IMR-90 (cell line): ENCODE data around the gene TSPAN33. TPM values are rescaled to one million over a fixed set of nuclear protein-coding genes. Genes with fewer than 3 reads are reported as not detected.
A peak's percentile ranks its signal among the peaks of the same experiment; 100 is the strongest.

Experiments used
- ATAC-seq: fragments of 200-7000 bp; cut with Tn5 transposase; 2 replicates; pipeline ENCODE4 v1.9.1; 2020; ENCODE audit warnings: low read depth, mild to moderate bottlenecking, moderate library complexity
- BruUV-seq: library from RNA; stranded (reverse); fragments of 400-500 nt; replicated peaks from 2 replicates; lab custom pipeline; 2021; lab: Mats Ljungman, UMichigan
- CTCF ChIA-PET: fragments of 300-600 bp; formaldehyde crosslinking; extraction: SDS; loops from one replicate; lab custom pipeline; 2021; ENCODE audit warnings: antibody characterized with exemption; lab: Yijun Ruan, JAX
- POLR2A ChIA-PET: fragments of 300-600 bp; sonication (Branson Sonifier 250); formaldehyde crosslinking; loops from one replicate; lab custom pipeline; 2022; ENCODE audit warnings: antibody characterized with exemption; ENCODE audit not compliant: unreplicated experiment; lab: Charles Lee
- DNase-seq: peaks from one replicate; pipeline ENCODE4 v3.0.0; 2013
- H2AFZ ChIP-seq: replicated peaks from 2 replicates; pipeline ENCODE3; 2013; ENCODE audit warnings: low read length, mild to moderate bottlenecking; ENCODE audit not compliant: poor library complexity
- H2AK5ac ChIP-seq: 2 replicates; pipeline ENCODE4 v1.6.1; 2013; ENCODE audit warnings: low read depth, low read length, inconsistent platforms
- H2AK9ac ChIP-seq: replicated peaks from 2 replicates; pipeline ENCODE3; 2013; ENCODE audit warnings: mild to moderate bottlenecking, low read depth, low read length, moderate library complexity; ENCODE audit not compliant: poor library complexity
- H2BK120ac ChIP-seq: 2 replicates; pipeline ENCODE4 v1.6.1; 2013; ENCODE audit warnings: low read depth, low read length, inconsistent platforms
- H2BK15ac ChIP-seq: 3 replicates; pipeline ENCODE4 v1.6.1; 2013; ENCODE audit warnings: low read depth, low read length, inconsistent platforms
- H2BK20ac ChIP-seq: 2 replicates; pipeline ENCODE4 v1.6.1; 2013; ENCODE audit warnings: low read depth, mild to moderate bottlenecking, inconsistent platforms, low read length, moderate library complexity
- H2BK5ac ChIP-seq: 2 replicates; pipeline ENCODE4 v1.6.1; 2013; ENCODE audit warnings: mild to moderate bottlenecking, low read depth, low read length, inconsistent platforms; ENCODE audit not compliant: poor library complexity, severe bottlenecking
- H3K14ac ChIP-seq: replicated peaks from 2 replicates; pipeline ENCODE4 v1.6.1; 2013; ENCODE audit warnings: low read depth, low read length, inconsistent platforms
- H3K18ac ChIP-seq: 2 replicates; pipeline ENCODE4 v1.6.1; 2013; ENCODE audit warnings: low read depth, low read length, control low read depth
- H3K23ac ChIP-seq: 2 replicates; pipeline ENCODE4 v1.6.1; 2013; ENCODE audit warnings: low read depth, low read length, inconsistent platforms
- H3K27ac ChIP-seq: 2 replicates; pipeline ENCODE4 v1.5.1; 2013; ENCODE audit warnings: mild to moderate bottlenecking, control low read depth, low read length; ENCODE audit not compliant: insufficient read depth
- H3K27me3 ChIP-seq: 2 replicates; pipeline ENCODE4 v1.6.1; 2013; ENCODE audit warnings: low read length; ENCODE audit not compliant: control insufficient read depth, insufficient read depth
- H3K36me3 ChIP-seq: 2 replicates; pipeline ENCODE4 v1.6.1; 2013; ENCODE audit warnings: low read length, mixed read lengths; ENCODE audit not compliant: control insufficient read depth, insufficient read depth
- H3K4ac ChIP-seq: 2 replicates; pipeline ENCODE4 v1.6.1; 2013; ENCODE audit warnings: low read depth, low read length, inconsistent platforms
- H3K4me1 ChIP-seq: 2 replicates; pipeline ENCODE4 v1.6.1; 2013; ENCODE audit warnings: low read length, mixed read lengths; ENCODE audit not compliant: control insufficient read depth, insufficient read depth
- H3K4me2 ChIP-seq: 2 replicates; pipeline ENCODE4 v1.6.1; 2013; ENCODE audit warnings: low read depth, mild to moderate bottlenecking, control low read depth, low read length, moderate library complexity
- H3K4me3 ChIP-seq: 2 replicates; pipeline ENCODE4 v1.5.1; 2013; ENCODE audit warnings: low read depth, mild to moderate bottlenecking, control low read depth, low read length, moderate library complexity; ENCODE audit not compliant: insufficient read depth
- H3K56ac ChIP-seq: 2 replicates; pipeline ENCODE4 v1.6.1; 2013; ENCODE audit warnings: low read length, inconsistent platforms; ENCODE audit not compliant: insufficient read depth; ENCODE audit errors: extremely low read depth
- H3K79me1 ChIP-seq, 2 experiments: 2 replicates each; pipeline ENCODE4 v1.6.1; 2013; ENCODE audit warnings: low read length in 2 of 2, inconsistent platforms in 1 of 2, low read depth in 1 of 2
- H3K9ac ChIP-seq: 2 replicates; pipeline ENCODE4 v1.6.1; 2013; ENCODE audit warnings: low read depth, low read length, control low read depth
- H3K9me1 ChIP-seq: 2 replicates; pipeline ENCODE4 v1.6.1; 2013; ENCODE audit warnings: low read length, inconsistent platforms; ENCODE audit not compliant: insufficient read depth
- H3K9me3 ChIP-seq: 2 replicates; pipeline ENCODE4 v1.6.1; 2013; ENCODE audit warnings: low read length; ENCODE audit not compliant: control insufficient read depth, insufficient read depth
- H4K20me1 ChIP-seq: 2 replicates; pipeline ENCODE4 v1.6.1; 2013; ENCODE audit warnings: low read length, inconsistent platforms; ENCODE audit not compliant: insufficient read depth
- H4K5ac ChIP-seq: 2 replicates; pipeline ENCODE4 v1.6.1; 2013; ENCODE audit warnings: mild to moderate bottlenecking, low read depth, low read length, control low read depth
- H4K8ac ChIP-seq, 2 experiments: 2 replicates each; pipeline ENCODE4 v1.6.1; 2013; ENCODE audit warnings: low read depth in 2 of 2, low read length in 2 of 2, control low read depth in 1 of 2, inconsistent platforms in 1 of 2
- H4K91ac ChIP-seq: 2 replicates; pipeline ENCODE4 v1.6.1; 2013; ENCODE audit warnings: low read depth, low read length, inconsistent platforms; ENCODE audit not compliant: insufficient read depth
- BHLHE40 ChIP-seq: fragments of 150-350 bp; IDR thresholded peaks from 2 replicates; pipeline ENCODE4 v1.6.1; 2016; ENCODE audit warnings: mild to moderate bottlenecking, low read depth, low read length
- CTCF ChIP-seq: conservative IDR thresholded peaks from 2 replicates; pipeline ENCODE4 v1.5.1; 2012; ENCODE audit warnings: mild to moderate bottlenecking, low read depth, low read length, improper control_type of control experiment
- FOS ChIP-seq: fragments of 150-350 bp; IDR thresholded peaks from 2 replicates; pipeline ENCODE4 v1.6.1; 2016; ENCODE audit warnings: low read depth, low read length
- RAD21 ChIP-seq: IDR thresholded peaks from 2 replicates; pipeline ENCODE4 v1.6.1; 2012; ENCODE audit warnings: low read length, improper control_type of control experiment
- SMC3 ChIP-seq: fragments of 150-350 bp; IDR thresholded peaks from 2 replicates; pipeline ENCODE4 v1.6.1; 2016; ENCODE audit warnings: low read depth, mild to moderate bottlenecking, antibody characterized with exemption, low read length, moderate library complexity
- WGBS, 2 experiments: methylation state at CpG; one replicate each; pipeline versions ENCODE4 v1.1.5 to v1.1.7; 2013; ENCODE audit warnings: missing lambda C conversion rate in 2 of 2; ENCODE audit not compliant: insufficient read length in 1 of 2; ENCODE audit errors: extremely low coverage in 2 of 2; 5-methylcytosine and 5-hydroxymethylcytosine counted together
- dilution Hi-C: fragments of 300-500 bp; cut with HindIII; formaldehyde crosslinking; loops from one replicate; pipeline ENCODE4 v1.14.3; 2018; ENCODE audit warnings: low sequenced_read_pairs; ENCODE audit not compliant: unreplicated experiment
- in situ Hi-C: fragments of 300-500 bp; cut with MboI; formaldehyde crosslinking; loops from 3 replicates; pipeline ENCODE4 v1.14.3; 2019; ENCODE audit warnings: low sequenced_read_pairs, inconsistent platforms, mixed read lengths
- intact Hi-C: fragments of 100-400 bp; cut with micrococcal nuclease; formaldehyde crosslinking; loops from 2 replicates; pipeline ENCODE4 v1.10.0; 2022
- polyA plus RNA-seq, 3 experiments: library from polyadenylated mRNA; depleted of rRNA; stranded (reverse); fragments of >200 nt; gene quantifications; 2 replicates each; pipeline ENCODE4 v1.2.3, GENCODE V29; 2012; ENCODE audit warnings: low replicate concordance in 1 of 3
- total RNA-seq: library from RNA; depleted of rRNA; stranded (reverse); fragments of >200 nt; gene quantifications from 2 replicates; pipeline ENCODE4 v1.2.3, GENCODE V29; 2012

Gene TSPAN33
- total and polyA plus RNA-seq, 2 of the 4 experiments (the other 2 are of a cell fraction), result 0.17 to 0.36 TPM

GRCh38 chr7:129210256-129210988 is 65.9 kb downstream of the TSPAN33 start:
- no peak overlapping the region for H3K4me3 ChIP-seq
- H3K14ac ChIP-seq, result no peak overlapping the region
- no peaks in the 10 kb centered on the region for H3K4me1 ChIP-seq
- H3K23ac ChIP-seq, result no peak overlapping the region
- H3K36me3 ChIP-seq, result peaks cover 53% of the 10 kb centered on the region
- in situ Hi-C loops (loop anchor here (10.0 kb wide), 1 partner anchor 434 kb away; no protein-coding TSS in a partner anchor), intact Hi-C loops (loop anchor here (1.0 kb wide), 1 partner anchor 46 kb away; no protein-coding TSS in a partner anchor), dilution Hi-C loops (no loop called here)
- H2BK5ac ChIP-seq, result no peak overlapping the region
- ChIA-PET POLR2A (no interaction called here), CTCF (interaction anchor here (0.6 to 1.2 kb wide), 8 partner anchors 9 to 262 kb away, joined by 3 to 5 read pairs (median 3); no protein-coding TSS in a partner anchor)
- H3K4ac ChIP-seq, result no peak overlapping the region
- ATAC-seq (peak; percentile 94), DNase-seq (peak; percentile 44)
- H3K56ac ChIP-seq, result no peak overlapping the region
- no peaks in the 10 kb centered on the region for H3K9me3 ChIP-seq
- TF ChIP-seq RAD21, result peak; percentile 82
- no peak for TF ChIP-seq FOS
- peak; percentile 81 for TF ChIP-seq CTCF
- TF ChIP-seq BHLHE40, result no peak
- TF ChIP-seq SMC3, result peak; percentile 79
- H2BK120ac ChIP-seq, result no peak overlapping the region
- H2AK5ac ChIP-seq, result no peak overlapping the region
- H4K5ac ChIP-seq, result no peak overlapping the region
- no peaks in the 10 kb centered on the region for H3K27me3 ChIP-seq
- no peak overlapping the region for H3K4me2 ChIP-seq
- no peak overlapping the region for H3K9ac ChIP-seq
- peak overlapping the region; percentile 69 for H2AFZ ChIP-seq
- no peak overlapping the region for H4K8ac ChIP-seq
- H2BK20ac ChIP-seq, result no peak overlapping the region
- WGBS, 2 experiments, result 67% methylated on average over 7 of the region's 16 CpGs; no CpG with 5 or more reads in 1 of the 2 experiments
- no TSS peak for BruUV-seq
- no peak overlapping the region for H2BK15ac ChIP-seq
- no peak overlapping the region for H3K27ac ChIP-seq
- H3K18ac ChIP-seq, result no peak overlapping the region
- no peak overlapping the region for H2AK9ac ChIP-seq
- H4K91ac ChIP-seq, result no peak overlapping the region
- no peaks in the 10 kb centered on the region for H3K9me1 ChIP-seq
- no peaks in the 10 kb centered on the region for H3K79me1 ChIP-seq
- no peaks in the 10 kb centered on the region for H4K20me1 ChIP-seq
